ENCODE results near the gene ZNF211. TPM values are rescaled to one million over a fixed set of nuclear protein-coding genes. Genes with fewer than 3 reads are reported as not detected.
A peak's percentile ranks its signal among the peaks of the same experiment; 100 is the strongest.

ZNF211 gene
- total RNA-seq (2014; rRNA removed) (9.6 and 10.1 TPM in 2 replicates), Bru-seq, nascent RNA (percentile 75 among the genes with signal in this experiment), BruChase-seq, experiment 1, labeled RNA remaining after a 6-hour chase (percentile 86 among the genes with signal in this experiment), BruChase-seq, experiment 2, labeled RNA remaining after a 2-hour chase (percentile 92 among the genes with signal in this experiment)
- long read RNA-seq, transcript ZNF211-204 (3 exons, 2,472 nt): major isoform, 7 of 26 reads
- long read RNA-seq, transcript ZNF211-201 (4 exons, 2,440 nt): minor isoform, 6 of 26 reads
- long read RNA-seq, partial matches to known transcripts: 0 of 26 reads
- long read RNA-seq, other reads (novel, unspliced or antisense): 9 of 26 reads

DNA sequence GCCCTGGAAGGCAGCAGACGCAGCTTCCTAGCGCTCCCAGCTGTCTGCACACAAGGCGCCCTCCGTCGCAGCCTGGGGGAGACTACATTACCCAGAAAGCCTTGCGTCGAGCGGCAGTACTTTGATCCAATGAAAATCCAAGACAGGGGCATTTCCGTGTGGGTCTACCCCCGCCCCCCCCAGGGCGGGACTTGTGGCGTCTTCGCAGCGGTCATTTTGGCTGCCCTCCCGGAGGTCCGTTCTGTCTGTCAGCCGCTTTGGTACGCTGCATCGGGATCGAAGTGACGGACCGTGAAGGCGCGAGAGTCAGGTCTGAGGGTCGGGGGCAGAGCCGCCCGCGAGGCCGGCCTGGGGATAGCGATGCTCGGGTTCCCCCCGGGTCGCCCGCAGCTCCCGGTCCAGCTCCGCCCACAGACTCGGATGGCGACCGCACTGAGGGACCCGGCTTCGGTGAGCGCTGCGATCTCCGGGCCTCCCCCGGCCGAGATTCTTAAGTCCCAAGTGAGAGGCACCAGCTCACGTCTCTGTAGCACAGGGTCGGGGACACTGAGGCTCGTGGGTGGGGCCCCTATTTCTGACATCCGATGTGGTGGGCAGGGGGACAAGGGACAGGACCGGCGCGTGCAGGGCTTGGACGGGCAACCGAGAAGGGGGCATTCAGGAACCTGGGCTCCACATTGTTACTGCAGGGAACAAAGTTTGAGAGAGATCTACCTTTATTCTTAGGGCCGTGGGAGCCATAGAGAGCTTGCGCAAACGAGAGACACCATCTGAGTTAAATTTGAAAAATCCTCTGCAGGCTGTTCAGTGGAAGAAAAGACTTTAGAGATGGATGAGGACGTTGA lies at the start of gene ZNF211:
Gene ZNF211, plus strand, starts transcription at position 182 of the 845 bp plus-strand sequence. Its CDS starts 179 bp downstream, at position 361.
- Histone ChIP-seq H3K27me3 (ENCODE audit: low read length) (no peaks in the 10 kb centered on the region), H3K4me3 (ENCODE audit: low read length) (peak within 1 kb of the TSS; percentile 86), H3K4me1 (ENCODE audit: insufficient read depth, low read length) (peaks cover 6% of the 10 kb centered on the region; the same call in 1 of the 2 replicates), H3F3A (ENCODE audit: low read length, unreplicated experiment) (no peaks in the 10 kb centered on the region), H3K4me2 (ENCODE audit: low read length) (peak within 1 kb of the TSS; percentile 90), H4K20me1 (ENCODE audit: low read length) (no peaks in the 10 kb centered on the region), H3K9ac (ENCODE audit: low read length) (peak within 1 kb of the TSS; percentile 70), H3K9me3 (ENCODE audit: low read length) (peaks cover 26% of the 10 kb centered on the region), H2AFZ (ENCODE audit: low read length) (peak within 1 kb of the TSS; percentile 99), H3K9me2 (replicated peaks; ENCODE audit: low read length) (no peaks in the 10 kb centered on the region), H3K79me2 (ENCODE audit: low read length) (no peaks in the 10 kb centered on the region), H3K27ac (ENCODE audit: low read length) (no peak within 1 kb of the TSS), H3K36me3 (ENCODE audit: low read depth, low read length) (peaks cover 41% of the 10 kb centered on the region)
- TF ChIP-seq EZH2phosphoT487 (IDR thresholded peaks at IDR 0.05; ENCODE audit: borderline replicate concordance, low read length): no peak
- TF ChIP-seq EZH2 (IDR thresholded peaks at IDR 0.05; ENCODE audit: low read length, unreplicated experiment): no peak
- TF ChIP-seq, protein P1, sequence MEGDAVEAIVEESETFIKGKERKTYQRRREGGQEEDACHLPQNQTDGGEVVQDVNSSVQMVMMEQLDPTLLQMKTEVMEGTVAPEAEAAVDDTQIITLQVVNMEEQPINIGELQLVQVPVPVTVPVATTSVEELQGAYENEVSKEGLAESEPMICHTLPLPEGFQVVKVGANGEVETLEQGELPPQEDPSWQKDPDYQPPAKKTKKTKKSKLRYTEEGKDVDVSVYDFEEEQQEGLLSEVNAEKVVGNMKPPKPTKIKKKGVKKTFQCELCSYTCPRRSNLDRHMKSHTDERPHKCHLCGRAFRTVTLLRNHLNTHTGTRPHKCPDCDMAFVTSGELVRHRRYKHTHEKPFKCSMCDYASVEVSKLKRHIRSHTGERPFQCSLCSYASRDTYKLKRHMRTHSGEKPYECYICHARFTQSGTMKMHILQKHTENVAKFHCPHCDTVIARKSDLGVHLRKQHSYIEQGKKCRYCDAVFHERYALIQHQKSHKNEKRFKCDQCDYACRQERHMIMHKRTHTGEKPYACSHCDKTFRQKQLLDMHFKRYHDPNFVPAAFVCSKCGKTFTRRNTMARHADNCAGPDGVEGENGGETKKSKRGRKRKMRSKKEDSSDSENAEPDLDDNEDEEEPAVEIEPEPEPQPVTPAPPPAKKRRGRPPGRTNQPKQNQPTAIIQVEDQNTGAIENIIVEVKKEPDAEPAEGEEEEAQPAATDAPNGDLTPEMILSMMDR (conservative IDR thresholded peaks at IDR 0.05; ENCODE audit: low read depth, low read length): no peak
- CTCF ChIA-PET: no interaction called here
- intact Hi-C loops (cut with micrococcal nuclease): loop anchor here (10.0 kb wide), 1 partner anchor 182 kb away; the partner anchor contains the start of gene ZNF552
- ATAC-seq (peak; percentile 99), DNase-seq (peak; percentile 97)
- POLR2A ChIA-PET (ENCODE audit: unreplicated experiment): interaction anchor here (0.5 to 0.8 kb wide), 3 partner anchors 19 to 49 kb away, joined by 3 to 5 read pairs (median 3); partner anchors contain the start of gene ZNF134
- TSS peak; percentile 41 for BruUV-seq (replicated peaks)

DNA sequence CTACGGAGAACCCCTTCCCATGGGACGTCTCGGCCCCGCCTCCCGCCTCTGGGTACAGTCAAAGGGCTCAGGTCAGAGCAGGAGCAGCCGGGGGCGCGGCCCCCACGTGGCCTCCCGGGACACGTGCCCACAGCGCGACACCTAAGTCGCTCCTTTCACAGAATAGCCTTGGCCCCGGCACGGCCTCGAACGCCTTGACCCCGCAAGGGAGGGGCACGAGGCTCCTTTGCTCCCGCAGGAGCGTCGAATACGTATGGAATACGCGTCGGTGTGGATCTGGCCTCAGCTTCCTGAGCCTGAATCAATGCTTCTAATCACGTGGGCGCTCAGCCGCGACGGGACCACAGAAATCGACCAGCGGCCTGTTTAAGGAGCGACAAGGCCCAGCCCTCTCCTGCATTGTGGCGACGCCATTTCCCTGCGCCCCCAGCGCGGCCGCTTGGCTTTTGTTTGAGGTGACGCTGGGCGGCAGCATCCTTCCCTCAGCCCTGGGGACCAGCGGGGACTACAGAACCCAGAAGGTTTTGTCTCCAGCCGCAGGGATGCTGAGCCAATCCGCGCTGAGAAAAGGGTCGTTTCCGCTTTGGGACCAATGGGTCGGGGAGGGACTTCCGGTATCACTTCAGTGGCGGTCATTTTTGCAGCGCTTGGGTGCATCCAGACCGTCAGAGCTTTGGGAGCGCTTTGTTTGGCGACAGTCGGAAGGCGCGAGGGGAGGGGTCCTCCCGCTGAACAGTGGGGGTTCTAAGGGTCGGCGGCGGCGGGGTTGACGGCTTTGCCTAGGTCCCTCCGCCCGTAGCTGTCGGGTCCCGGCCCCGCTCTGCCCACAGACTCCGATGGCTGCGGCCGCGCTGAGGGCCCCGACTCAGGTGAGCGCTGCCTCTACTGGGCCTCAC lies 49.2 kb upstream of the ZNF211 start, which contains the start of gene ZIK1:
Gene ZIK1, plus strand, starts transcription at position 625 of the 896 bp plus-strand sequence. Its CDS starts 212 bp downstream, at position 837.
- Histone ChIP-seq H3K79me2 (ENCODE audit: low read length) (no peaks in the 10 kb centered on the region), H3K27ac (ENCODE audit: low read length) (no peak within 1 kb of the TSS), H3K4me2 (ENCODE audit: low read length) (no peak within 1 kb of the TSS), H3K4me1 (ENCODE audit: insufficient read depth, low read length) (no peaks in the 10 kb centered on the region), H3K9ac (ENCODE audit: low read length) (no peak within 1 kb of the TSS), H3K4me3 (ENCODE audit: low read length) (no peak within 1 kb of the TSS), H3K9me2 (replicated peaks; ENCODE audit: low read length) (no peaks in the 10 kb centered on the region), H3F3A (ENCODE audit: low read length, unreplicated experiment) (no peaks in the 10 kb centered on the region), H4K20me1 (ENCODE audit: low read length) (no peaks in the 10 kb centered on the region), H3K27me3 (ENCODE audit: low read length) (no peaks in the 10 kb centered on the region), H3K9me3 (ENCODE audit: low read length) (peaks cover 35% of the 10 kb centered on the region), H3K36me3 (ENCODE audit: low read depth, low read length) (no peaks in the 10 kb centered on the region), H2AFZ (ENCODE audit: low read length) (no peak within 1 kb of the TSS)
- no peak for DNase-seq
- intact Hi-C loops (cut with micrococcal nuclease): no loop called here
- BruUV-seq (replicated peaks): no TSS peak
- TF ChIP-seq EZH2phosphoT487 (IDR thresholded peaks at IDR 0.05; ENCODE audit: borderline replicate concordance, low read length) (no peak), EZH2 (IDR thresholded peaks at IDR 0.05; ENCODE audit: low read length, unreplicated experiment) (no peak)
- TF ChIP-seq, protein P1 (conservative IDR thresholded peaks at IDR 0.05; ENCODE audit: low read depth, low read length): no peak
- POLR2A ChIA-PET (ENCODE audit: unreplicated experiment): no interaction called here
- CTCF ChIA-PET: no interaction called here
- no peak for ATAC-seq

Measured in PC-3 (cell line).